PC-3 (cell line): ENCODE results near the gene PBX4. TPM values are rescaled to one million over a fixed set of nuclear protein-coding genes. Genes with fewer than 3 reads are reported as not detected.

Source experiments
- ATAC-seq: fragments of 200-7000 bp; cut with Tn5 transposase; 2 replicates; pipeline ENCODE4 v1.9.1; 2020; ENCODE audit warnings: mild to moderate bottlenecking, moderate library complexity
- BruUV-seq: library from RNA; stranded (reverse); fragments of 400-500 nt; replicated peaks from 2 replicates; lab custom pipeline; 2021; lab: Mats Ljungman, UMichigan
- CTCF ChIA-PET: fragments of 300-600 bp; sonication (Branson Sonifier 250); formaldehyde crosslinking; loops from one replicate; lab custom pipeline; 2022; ENCODE audit warnings: antibody characterized with exemption; lab: Charles Lee
- POLR2A ChIA-PET: fragments of 300-600 bp; sonication (Branson Sonifier 250); formaldehyde crosslinking; loops from one replicate; lab custom pipeline; 2022; ENCODE audit warnings: antibody characterized with exemption; ENCODE audit not compliant: unreplicated experiment; lab: Charles Lee
- DNase-seq: peaks from one replicate; pipeline ENCODE4 v3.0.0-alpha.2; 2015
- H2AFZ ChIP-seq: fragments of 300-600 bp; sonication (generic); 2 replicates; pipeline ENCODE4 v1.6.0; 2016; ENCODE audit warnings: antibody characterized with exemption, low read length
- H3F3A ChIP-seq: fragments of 300-600 bp; sonication (generic); one replicate; pipeline ENCODE4 v1.6.0; 2017; ENCODE audit warnings: antibody characterized with exemption, low read length, control low read depth, mild to moderate bottlenecking; ENCODE audit not compliant: unreplicated experiment
- H3K27ac ChIP-seq: fragments of 300-600 bp; sonication (generic); 2 replicates; pipeline ENCODE4 v1.5.1; 2016; ENCODE audit warnings: mild to moderate bottlenecking, low read length
- H3K27me3 ChIP-seq: fragments of 300-600 bp; sonication (generic); 2 replicates; pipeline ENCODE4 v1.6.1; 2016; ENCODE audit warnings: low read length, mixed read lengths
- H3K36me3 ChIP-seq: fragments of 300-600 bp; sonication (generic); 2 replicates; pipeline ENCODE4 v1.6.1; 2016; ENCODE audit warnings: low read depth, mixed run types, low read length, mixed read lengths
- H3K4me1 ChIP-seq: fragments of 300-600 bp; sonication (generic); 2 replicates; pipeline ENCODE4 v1.5.1; 2016; ENCODE audit warnings: low read length; ENCODE audit not compliant: insufficient read depth
- H3K4me2 ChIP-seq: fragments of 300-600 bp; sonication (generic); 2 replicates; pipeline ENCODE4 v1.6.0; 2016; ENCODE audit warnings: low read length
- H3K4me3 ChIP-seq: fragments of 300-600 bp; sonication (generic); 2 replicates; pipeline ENCODE4 v1.5.1; 2016; ENCODE audit warnings: mild to moderate bottlenecking, low read length, mixed read lengths
- H3K79me2 ChIP-seq: fragments of 300-600 bp; sonication (generic); 2 replicates; pipeline ENCODE4 v1.6.1; 2017; ENCODE audit warnings: low read length, mixed read lengths
- H3K9ac ChIP-seq: fragments of 300-600 bp; sonication (generic); 2 replicates; pipeline ENCODE4 v1.6.0; 2016; ENCODE audit warnings: mild to moderate bottlenecking, low read length
- H3K9me2 ChIP-seq: fragments of 300-600 bp; sonication (generic); replicated peaks from 2 replicates; pipeline ENCODE4 v1.6.1; 2016; ENCODE audit warnings: mixed run types, low read length, mixed read lengths
- H3K9me3 ChIP-seq: fragments of 300-600 bp; sonication (generic); 2 replicates; pipeline ENCODE4 v1.6.1; 2016; ENCODE audit warnings: low read length, mixed read lengths
- H4K20me1 ChIP-seq: fragments of 300-600 bp; sonication (generic); 2 replicates; pipeline ENCODE4 v1.6.1; 2016; ENCODE audit warnings: low read length, mixed read lengths
- EZH2 ChIP-seq: fragments of 300-600 bp; sonication (generic); IDR thresholded peaks from one replicate; pipeline ENCODE4 v1.6.1; 2017; ENCODE audit warnings: antibody characterized with exemption, mild to moderate bottlenecking, low read length; ENCODE audit not compliant: unreplicated experiment
- EZH2phosphoT487 ChIP-seq: fragments of 300-600 bp; sonication (generic); IDR thresholded peaks from 2 replicates; pipeline ENCODE4 v1.6.1; 2018; ENCODE audit warnings: mild to moderate bottlenecking, antibody characterized with exemption, low read length, borderline replicate concordance
- intact Hi-C: fragments of 100-400 bp; cut with micrococcal nuclease; formaldehyde crosslinking; loops from 2 replicates; pipeline ENCODE4 v1.9.0; 2023
- total RNA-seq: library from RNA; depleted of rRNA; stranded (reverse); fragments of >200 nt; gene quantifications from 2 replicates; pipeline ENCODE4 v1.2.3, GENCODE V29; 2014
- TF ChIP-seq, protein P1 (sequence below): fragments of 300-600 bp; sonication (generic); conservative IDR thresholded peaks from 2 replicates; pipeline ENCODE4 v1.5.1; 2017; ENCODE audit warnings: antibody characterized with exemption, low read depth, mild to moderate bottlenecking, low read length

PBX4 gene
- total RNA-seq, 1 experiment from 2014 or later = 6.9 TPM

DNA sequence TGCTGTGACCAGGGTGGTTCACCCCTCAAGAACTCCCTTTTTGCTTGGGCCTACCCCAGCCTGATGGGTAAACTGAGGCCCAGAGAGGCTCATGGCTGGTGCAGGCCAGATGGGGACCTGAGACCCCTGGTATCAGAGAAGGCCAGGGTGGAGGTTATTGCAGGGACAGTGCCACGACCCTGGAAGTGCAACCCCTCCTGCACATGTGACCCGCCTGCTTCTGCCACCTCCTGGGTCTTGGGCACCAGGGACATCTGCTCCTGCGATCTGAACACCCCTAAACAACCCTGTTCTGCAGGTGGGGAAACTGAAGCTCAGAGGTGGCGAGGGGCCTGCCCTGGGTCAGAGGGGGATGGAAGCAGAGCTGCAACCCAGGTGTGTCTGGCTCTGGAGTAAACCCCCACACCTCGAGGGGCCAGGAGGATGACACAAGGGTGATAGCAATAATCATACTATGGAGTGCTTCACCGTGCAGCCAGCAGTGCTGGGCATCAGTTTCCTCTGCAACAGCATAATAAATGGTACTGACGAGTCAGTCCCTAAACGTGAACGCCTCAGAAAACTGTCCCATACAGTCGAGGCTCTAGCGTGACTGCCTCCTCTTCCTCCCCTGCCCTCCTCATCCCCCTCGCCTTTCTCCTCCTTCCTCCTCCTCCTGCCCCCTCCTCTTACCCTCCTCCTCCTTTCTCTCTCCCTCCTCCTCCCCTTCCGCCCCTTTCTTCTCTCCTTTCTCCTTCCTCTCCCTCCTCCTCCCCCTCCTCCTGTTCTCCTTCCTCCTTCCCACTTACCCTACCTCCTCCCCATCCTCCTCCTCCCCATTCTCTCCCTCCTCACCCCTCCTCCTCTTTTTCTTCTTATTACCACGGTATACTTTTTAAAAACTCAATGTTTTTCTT, 85.4 kb downstream of the PBX4 start:
- no peak overlapping the region for H3K27ac ChIP-seq
- no peaks in the 10 kb centered on the region for H3K9me2 ChIP-seq
- no peak overlapping the region for H3K4me2 ChIP-seq
- ATAC-seq (no peak), DNase-seq (no peak)
- no peaks in the 10 kb centered on the region for H3F3A ChIP-seq
- no peak overlapping the region for H3K9ac ChIP-seq
- intact Hi-C loops = loop anchor here (1.0 to 10.0 kb wide), 2 partner anchors 110 to 422 kb away; partner anchors contain the start of gene GMIP
- no peaks in the 10 kb centered on the region for H3K36me3 ChIP-seq
- POLR2A ChIA-PET = no interaction called here
- no peaks in the 10 kb centered on the region for H3K4me1 ChIP-seq
- H3K9me3 ChIP-seq = no peaks in the 10 kb centered on the region
- no peaks in the 10 kb centered on the region for H3K79me2 ChIP-seq
- H3K27me3 ChIP-seq = no peaks in the 10 kb centered on the region
- H3K4me3 ChIP-seq = no peak overlapping the region
- TF ChIP-seq, protein P1, sequence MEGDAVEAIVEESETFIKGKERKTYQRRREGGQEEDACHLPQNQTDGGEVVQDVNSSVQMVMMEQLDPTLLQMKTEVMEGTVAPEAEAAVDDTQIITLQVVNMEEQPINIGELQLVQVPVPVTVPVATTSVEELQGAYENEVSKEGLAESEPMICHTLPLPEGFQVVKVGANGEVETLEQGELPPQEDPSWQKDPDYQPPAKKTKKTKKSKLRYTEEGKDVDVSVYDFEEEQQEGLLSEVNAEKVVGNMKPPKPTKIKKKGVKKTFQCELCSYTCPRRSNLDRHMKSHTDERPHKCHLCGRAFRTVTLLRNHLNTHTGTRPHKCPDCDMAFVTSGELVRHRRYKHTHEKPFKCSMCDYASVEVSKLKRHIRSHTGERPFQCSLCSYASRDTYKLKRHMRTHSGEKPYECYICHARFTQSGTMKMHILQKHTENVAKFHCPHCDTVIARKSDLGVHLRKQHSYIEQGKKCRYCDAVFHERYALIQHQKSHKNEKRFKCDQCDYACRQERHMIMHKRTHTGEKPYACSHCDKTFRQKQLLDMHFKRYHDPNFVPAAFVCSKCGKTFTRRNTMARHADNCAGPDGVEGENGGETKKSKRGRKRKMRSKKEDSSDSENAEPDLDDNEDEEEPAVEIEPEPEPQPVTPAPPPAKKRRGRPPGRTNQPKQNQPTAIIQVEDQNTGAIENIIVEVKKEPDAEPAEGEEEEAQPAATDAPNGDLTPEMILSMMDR = no peak
- TF ChIP-seq EZH2phosphoT487 = no peak
- TF ChIP-seq EZH2 = no peak
- no peaks in the 10 kb centered on the region for H4K20me1 ChIP-seq
- BruUV-seq = no TSS peak
- no peak overlapping the region for H2AFZ ChIP-seq
- CTCF ChIA-PET = interaction anchor here (1.1 kb wide), 1 partner anchor 112 kb away, joined by 3 read pairs; no protein-coding TSS in a partner anchor

DNA sequence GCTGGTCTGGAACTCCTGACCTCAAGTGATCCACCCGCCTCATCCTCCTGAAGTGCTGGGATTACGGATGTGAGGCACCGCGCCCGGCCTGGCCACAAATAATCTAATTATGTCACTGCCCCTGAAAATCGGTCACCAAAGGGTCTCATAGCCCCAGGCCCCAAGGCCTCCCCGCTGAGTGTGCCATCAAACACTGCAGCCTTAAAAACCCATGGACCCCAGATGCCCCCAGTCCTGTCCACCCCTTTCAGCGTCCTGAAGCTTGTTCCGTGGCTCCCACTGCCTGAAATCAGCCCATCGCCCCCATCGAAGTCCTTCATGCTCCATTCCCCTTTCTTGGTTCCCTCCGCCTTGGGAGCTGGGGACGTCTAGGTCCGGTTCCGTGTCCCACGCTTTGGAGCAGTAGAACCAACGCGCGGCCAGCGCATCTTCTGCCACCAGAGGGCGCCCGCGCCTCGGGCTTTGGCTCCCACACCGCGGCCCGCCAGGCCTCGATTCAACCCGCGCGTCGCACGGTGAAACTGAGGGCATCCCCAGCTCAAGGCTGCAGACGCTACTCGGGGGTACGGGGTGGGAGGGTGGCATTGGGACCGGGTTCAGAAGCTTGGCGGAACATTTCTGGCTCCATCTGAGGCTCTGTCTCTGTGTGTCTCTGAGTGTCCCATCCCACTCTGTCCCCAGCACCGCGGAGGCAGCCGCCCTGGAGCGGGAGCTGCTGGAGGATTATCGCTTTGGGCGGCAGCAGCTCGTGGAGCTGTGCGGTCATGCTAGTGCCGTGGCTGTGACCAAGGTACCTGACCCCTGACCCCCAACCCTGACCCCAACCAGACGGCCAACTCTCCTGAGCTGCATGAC, 86.3 kb downstream of the PBX4 start:
- Histone ChIP-seq H3K9ac (no peak overlapping the region), H3K9me3 (no peaks in the 10 kb centered on the region), H3K9me2 (no peaks in the 10 kb centered on the region), H3K4me1 (no peaks in the 10 kb centered on the region), H3K36me3 (peaks cover 6% of the 10 kb centered on the region; the same call in 1 of the 2 replicates), H3K4me3 (no peak overlapping the region), H2AFZ (no peak overlapping the region), H3K27ac (no peak overlapping the region), H3K4me2 (no peak overlapping the region; the same call in 1 of the 2 replicates), H3K79me2 (no peaks in the 10 kb centered on the region), H3K27me3 (no peaks in the 10 kb centered on the region), H4K20me1 (no peaks in the 10 kb centered on the region), H3F3A (no peaks in the 10 kb centered on the region)
- ChIA-PET CTCF (interaction anchor here (1.1 kb wide), 1 partner anchor 112 kb away, joined by 3 read pairs; no protein-coding TSS in a partner anchor), POLR2A (interaction anchor here (0.7 kb wide), 1 partner anchor 290 kb away, joined by 19 read pairs; no protein-coding TSS in a partner anchor)
- no TSS peak for BruUV-seq
- ATAC-seq (peak; percentile 80), DNase-seq (peak; percentile 81)
- TF ChIP-seq, protein P1 = peak; percentile 91
- TF ChIP-seq EZH2 = no peak
- intact Hi-C loops = loop anchor here (1.0 to 10.0 kb wide), 2 partner anchors 111 to 423 kb away; partner anchors contain the start of gene GMIP
